ENCODE results near the gene CHRNB2.

The CHRNB2 gene

DNA sequence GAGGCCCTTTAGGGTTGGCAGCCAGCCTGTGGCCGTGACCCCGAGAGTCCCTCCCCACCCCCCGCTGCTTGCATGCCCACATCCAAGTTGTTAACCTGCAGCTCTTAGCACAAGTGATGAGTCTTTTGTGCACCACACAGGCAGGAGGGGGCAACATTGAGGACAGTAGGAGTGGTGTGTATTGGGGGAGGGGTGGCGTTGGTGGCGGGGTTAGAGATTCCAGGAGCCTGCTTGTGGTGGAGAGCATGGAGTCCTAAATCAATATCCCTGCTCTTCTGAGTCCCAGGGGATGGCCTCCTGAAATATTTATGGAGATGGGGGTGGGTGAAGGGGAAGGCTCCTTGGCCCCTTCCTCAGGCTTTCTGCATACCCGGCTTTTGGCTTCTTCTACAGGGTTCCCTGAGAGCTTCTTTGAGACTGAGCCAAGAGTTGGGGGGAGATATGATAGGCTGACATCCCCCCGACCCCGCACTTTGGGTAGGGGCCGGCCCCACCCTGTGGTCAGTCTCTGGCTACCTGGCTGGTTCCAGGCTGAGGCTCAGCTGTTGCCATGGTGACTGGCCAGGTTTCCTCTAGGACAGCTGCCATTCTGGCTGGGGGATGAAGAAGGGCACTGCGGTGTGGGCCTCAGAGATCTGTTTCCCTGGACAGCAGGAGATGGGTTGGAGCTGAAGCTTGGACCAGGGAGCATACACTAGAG is 5.0 kb downstream of the CHRNB2 start:
- Histone ChIP-seq H3K4me3 (ENCODE audit: low read depth, low read length) (no peak overlapping the region), H3K4me1 (ENCODE audit: control insufficient read depth, insufficient read depth, low read length) (peaks cover 4% of the 10 kb centered on the region), H3K36me3 (ENCODE audit: control insufficient read depth, insufficient read depth, low read length) (peaks cover 12% of the 10 kb centered on the region), H3K9ac (ENCODE audit: low read depth, low read length) (no peak overlapping the region), H3K9me3 (ENCODE audit: control insufficient read depth, insufficient read depth, low read length) (no peaks in the 10 kb centered on the region), H3K27me3 (ENCODE audit: control insufficient read depth, insufficient read depth, low read length) (peaks cover 7% of the 10 kb centered on the region)

DNA sequence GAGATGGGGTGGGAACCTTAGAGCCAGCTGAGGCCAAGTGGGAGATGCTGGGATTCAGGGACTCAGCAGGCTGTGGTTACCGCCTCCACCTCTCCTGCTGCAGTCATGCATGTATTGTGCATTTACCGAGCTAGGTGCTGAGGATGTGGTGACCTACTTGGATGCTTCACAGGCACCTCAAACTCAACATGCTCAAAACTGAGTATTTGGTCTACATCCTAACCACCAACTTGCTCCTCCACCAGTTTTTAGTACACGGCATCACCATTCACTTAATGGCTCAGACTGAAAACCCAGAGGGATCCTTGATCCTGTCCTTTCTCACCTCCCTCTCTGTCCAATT is 5.6 kb downstream of the CHRNB2 start:
- peaks cover 7% of the 10 kb centered on the region for H3K27me3 ChIP-seq (ENCODE audit: control insufficient read depth, insufficient read depth, low read length)
- H3K4me1 ChIP-seq (ENCODE audit: control insufficient read depth, insufficient read depth, low read length): peaks cover 4% of the 10 kb centered on the region

DNA sequence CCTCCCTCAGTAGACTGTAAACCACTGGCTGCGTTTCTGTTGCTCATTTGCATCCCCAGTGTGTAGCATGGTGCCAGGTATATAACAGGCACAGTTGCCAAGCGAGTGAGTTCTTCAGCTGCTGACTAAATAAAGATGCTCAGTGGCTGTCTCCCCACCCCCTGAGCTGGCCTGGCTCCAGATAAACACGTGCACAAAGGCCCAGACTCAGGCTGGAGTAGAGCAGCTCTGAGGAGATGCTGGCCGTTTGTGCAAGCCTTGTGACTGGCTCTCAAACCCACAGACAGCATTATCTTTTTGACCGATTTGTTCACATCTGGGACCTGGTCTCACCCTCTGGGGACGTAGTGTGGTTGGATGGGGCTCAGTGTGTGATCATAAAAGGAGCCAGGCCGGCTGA is 7.1 kb downstream of the CHRNB2 start:
- H3K9ac ChIP-seq (ENCODE audit: low read depth, low read length): no peak overlapping the region
- peaks cover 23% of the 10 kb centered on the region for H3K36me3 ChIP-seq (ENCODE audit: control insufficient read depth, insufficient read depth, low read length)
- no peaks in the 10 kb centered on the region for H3K27me3 ChIP-seq (ENCODE audit: control insufficient read depth, insufficient read depth, low read length)
- no peaks in the 10 kb centered on the region for H3K9me3 ChIP-seq (ENCODE audit: control insufficient read depth, insufficient read depth, low read length)
- H3K4me3 ChIP-seq (ENCODE audit: low read depth, low read length): no peak overlapping the region
- peaks cover 4% of the 10 kb centered on the region for H3K4me1 ChIP-seq (ENCODE audit: control insufficient read depth, insufficient read depth, low read length)

More for the DNA sequence above, 5.6 kb downstream of the CHRNB2 start:
- Histone ChIP-seq H3K9me3 (ENCODE audit: control insufficient read depth, insufficient read depth, low read length) (no peaks in the 10 kb centered on the region), H3K9ac (ENCODE audit: low read depth, low read length) (no peak overlapping the region), H3K4me3 (ENCODE audit: low read depth, low read length) (no peak overlapping the region), H3K36me3 (ENCODE audit: control insufficient read depth, insufficient read depth, low read length) (peaks cover 16% of the 10 kb centered on the region)

- H3K9ac ChIP-seq (ENCODE audit: low read depth, low read length): no peak overlapping the region
- no peak overlapping the region for H3K4me3 ChIP-seq (ENCODE audit: low read depth, low read length)
- H3K4me1 ChIP-seq (ENCODE audit: control insufficient read depth, insufficient read depth, low read length): peaks cover 4% of the 10 kb centered on the region
- H3K9me3 ChIP-seq (ENCODE audit: control insufficient read depth, insufficient read depth, low read length): no peaks in the 10 kb centered on the region
- peaks cover 27% of the 10 kb centered on the region for H3K36me3 ChIP-seq (ENCODE audit: control insufficient read depth, insufficient read depth, low read length)
- H3K27me3 ChIP-seq (ENCODE audit: control insufficient read depth, insufficient read depth, low read length): no peaks in the 10 kb centered on the region
These were observed 7.8 kb downstream of the CHRNB2 start for GRCh38 chr1:154575147-154575927.

GRCh38 chr1:154575951-154576566 is 8.5 kb downstream of the CHRNB2 start:
- Histone ChIP-seq H3K4me3 (ENCODE audit: low read depth, low read length) (no peak overlapping the region), H3K9ac (ENCODE audit: low read depth, low read length) (no peak overlapping the region), H3K9me3 (ENCODE audit: control insufficient read depth, insufficient read depth, low read length) (no peaks in the 10 kb centered on the region), H3K4me1 (ENCODE audit: control insufficient read depth, insufficient read depth, low read length) (peaks cover 4% of the 10 kb centered on the region), H3K36me3 (ENCODE audit: control insufficient read depth, insufficient read depth, low read length) (peaks cover 30% of the 10 kb centered on the region), H3K27me3 (ENCODE audit: control insufficient read depth, insufficient read depth, low read length) (no peaks in the 10 kb centered on the region)

DNA sequence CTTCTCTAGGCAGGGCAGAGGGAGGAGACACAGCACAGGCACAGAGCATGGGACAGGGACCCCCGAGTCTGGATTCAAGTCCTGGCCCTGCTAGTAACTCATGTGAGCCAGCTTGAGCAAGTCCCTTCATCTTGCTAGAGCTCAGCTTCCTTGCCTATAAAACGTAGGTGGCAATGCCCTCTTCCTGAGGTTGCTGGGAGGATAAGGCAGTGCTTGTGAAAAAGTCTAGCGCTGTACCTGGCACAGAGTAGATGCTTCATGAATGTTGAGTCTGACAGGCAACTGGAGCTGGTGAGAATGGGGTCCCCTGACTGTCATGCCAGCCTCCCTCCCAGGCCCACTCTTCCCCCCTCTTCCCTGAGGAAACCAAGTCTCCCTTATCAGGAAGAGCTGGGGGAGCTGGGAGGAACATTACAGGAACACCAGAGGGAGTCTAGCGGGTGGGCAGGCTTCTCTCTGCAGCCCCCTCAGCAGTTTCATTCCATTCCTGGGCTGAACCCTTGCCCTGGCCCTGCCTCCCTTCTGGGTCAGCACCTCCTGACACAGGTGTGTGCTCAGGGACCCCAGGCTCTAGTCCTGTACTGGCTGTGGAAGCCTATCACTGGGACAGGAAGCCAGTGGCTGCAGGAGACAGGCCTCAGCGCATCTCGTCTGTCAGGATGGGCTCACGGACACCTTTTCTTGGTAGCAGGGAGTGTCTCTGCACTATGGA is 9.9 kb downstream of the CHRNB2 start:
- Histone ChIP-seq H3K9me3 (ENCODE audit: control insufficient read depth, insufficient read depth, low read length) (no peaks in the 10 kb centered on the region), H3K9ac (ENCODE audit: low read depth, low read length) (no peak overlapping the region), H3K36me3 (ENCODE audit: control insufficient read depth, insufficient read depth, low read length) (peaks cover 34% of the 10 kb centered on the region), H3K27me3 (ENCODE audit: control insufficient read depth, insufficient read depth, low read length) (no peaks in the 10 kb centered on the region), H3K4me3 (ENCODE audit: low read depth, low read length) (no peak overlapping the region), H3K4me1 (ENCODE audit: control insufficient read depth, insufficient read depth, low read length) (peaks cover 4% of the 10 kb centered on the region)

DNA sequence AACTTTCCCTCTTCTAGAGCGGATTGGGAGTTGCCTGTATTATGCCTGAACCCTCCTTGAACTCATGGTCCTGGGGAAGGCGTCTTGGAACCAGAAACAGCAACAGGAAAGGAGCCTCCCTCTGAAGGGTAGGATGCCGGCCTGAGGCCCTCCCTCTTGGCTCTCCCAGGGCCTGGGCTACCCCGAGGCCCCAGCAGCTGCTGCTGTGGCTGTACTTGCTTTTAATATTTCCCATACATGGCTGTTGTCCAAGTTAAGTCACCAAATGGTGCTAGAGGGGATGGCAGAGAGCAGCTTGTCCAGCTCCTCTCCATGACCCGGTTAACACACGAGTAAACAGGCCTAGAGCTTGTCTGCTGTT is 10.5 kb downstream of the CHRNB2 start:
- H3K9ac ChIP-seq (ENCODE audit: low read depth, low read length): no peak overlapping the region
- H3K9me3 ChIP-seq (ENCODE audit: control insufficient read depth, insufficient read depth, low read length): no peaks in the 10 kb centered on the region
- no peak overlapping the region for H3K4me3 ChIP-seq (ENCODE audit: low read depth, low read length)
- H3K4me1 ChIP-seq (ENCODE audit: control insufficient read depth, insufficient read depth, low read length): peaks cover 3% of the 10 kb centered on the region
- H3K27me3 ChIP-seq (ENCODE audit: control insufficient read depth, insufficient read depth, low read length): no peaks in the 10 kb centered on the region
- H3K36me3 ChIP-seq (ENCODE audit: control insufficient read depth, insufficient read depth, low read length): peaks cover 38% of the 10 kb centered on the region

DNA sequence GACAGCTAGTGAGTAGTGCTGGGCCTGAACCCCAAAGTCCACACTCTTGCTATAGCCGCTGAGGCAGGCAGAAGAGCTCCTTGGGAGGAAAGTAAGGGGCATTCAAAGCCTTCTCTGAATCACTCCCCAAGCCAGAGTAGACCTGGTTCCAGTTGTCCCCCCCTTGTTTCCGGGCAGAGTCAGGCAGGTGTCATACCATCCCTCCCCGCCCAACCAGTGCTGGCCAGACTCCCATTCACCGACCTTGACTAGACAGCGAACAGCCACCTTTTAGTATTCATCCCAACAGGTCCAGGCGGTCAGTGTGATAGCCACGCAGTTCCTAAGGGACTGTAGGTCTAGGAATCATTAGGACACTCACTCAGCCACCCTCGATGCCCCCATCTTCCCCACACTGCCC is 11.8 kb downstream of the CHRNB2 start:
- H3K36me3 ChIP-seq (ENCODE audit: control insufficient read depth, insufficient read depth, low read length): peaks cover 52% of the 10 kb centered on the region
- no peaks in the 10 kb centered on the region for H3K27me3 ChIP-seq (ENCODE audit: control insufficient read depth, insufficient read depth, low read length)
- H3K4me1 ChIP-seq (ENCODE audit: control insufficient read depth, insufficient read depth, low read length): no peaks in the 10 kb centered on the region
- H3K9me3 ChIP-seq (ENCODE audit: control insufficient read depth, insufficient read depth, low read length): no peaks in the 10 kb centered on the region
- no peak overlapping the region for H3K9ac ChIP-seq (ENCODE audit: low read depth, low read length)
- H3K4me3 ChIP-seq (ENCODE audit: low read depth, low read length): no peak overlapping the region

GRCh38 chr1:154581766-154582165 is 14.2 kb downstream of the CHRNB2 start:
- Histone ChIP-seq H3K9me3 (ENCODE audit: control insufficient read depth, insufficient read depth, low read length) (no peaks in the 10 kb centered on the region), H3K27me3 (ENCODE audit: control insufficient read depth, insufficient read depth, low read length) (no peaks in the 10 kb centered on the region), H3K9ac (ENCODE audit: low read depth, low read length) (no peak overlapping the region), H3K4me1 (ENCODE audit: control insufficient read depth, insufficient read depth, low read length) (no peaks in the 10 kb centered on the region), H3K4me3 (ENCODE audit: low read depth, low read length) (no peak overlapping the region), H3K36me3 (ENCODE audit: control insufficient read depth, insufficient read depth, low read length) (peaks cover 72% of the 10 kb centered on the region)

- no peaks in the 10 kb centered on the region for H3K27me3 ChIP-seq (ENCODE audit: control insufficient read depth, insufficient read depth, low read length)
These were observed 15.3 kb downstream of the CHRNB2 start for GRCh38 chr1:154582885-154583284.

GRCh38 chr1:154583773-154584172 is 16.2 kb downstream of the CHRNB2 start:
- Histone ChIP-seq H3K9ac (ENCODE audit: low read depth, low read length) (no peak overlapping the region), H3K27me3 (ENCODE audit: control insufficient read depth, insufficient read depth, low read length) (no peaks in the 10 kb centered on the region), H3K4me3 (ENCODE audit: low read depth, low read length) (no peak overlapping the region), H3K9me3 (ENCODE audit: control insufficient read depth, insufficient read depth, low read length) (no peaks in the 10 kb centered on the region), H3K4me1 (ENCODE audit: control insufficient read depth, insufficient read depth, low read length) (no peaks in the 10 kb centered on the region), H3K36me3 (ENCODE audit: control insufficient read depth, insufficient read depth, low read length) (peaks cover 77% of the 10 kb centered on the region)

More at GRCh38 chr1:154582885-154583284, 15.3 kb downstream of the CHRNB2 start:
- H3K4me1 ChIP-seq (ENCODE audit: control insufficient read depth, insufficient read depth, low read length): no peaks in the 10 kb centered on the region
- no peaks in the 10 kb centered on the region for H3K9me3 ChIP-seq (ENCODE audit: control insufficient read depth, insufficient read depth, low read length)
- no peak overlapping the region for H3K4me3 ChIP-seq (ENCODE audit: low read depth, low read length)
- H3K9ac ChIP-seq (ENCODE audit: low read depth, low read length): no peak overlapping the region
- peaks cover 77% of the 10 kb centered on the region for H3K36me3 ChIP-seq (ENCODE audit: control insufficient read depth, insufficient read depth, low read length)

Data from iPS-15b (cell line).